Testis (tissue), 3 donors: ENCODE results near the gene ZAR1. TPM values are rescaled to one million over a fixed set of nuclear protein-coding genes. Genes with fewer than 3 reads are reported as not detected.

Experiments
- DNase-seq: peaks from one replicate; pipeline ENCODE4 v3.0.0-alpha.2; 2019
- H3K27ac ChIP-seq, 2 donors: fragments of 200-600 bp; sonication (generic); one replicate each; pipeline ENCODE4 v1.5.1; 2019
- H3K27me3 ChIP-seq: fragments of 200-600 bp; sonication (generic); one replicate; pipeline ENCODE4 v1.5.1; 2019
- H3K36me3 ChIP-seq: fragments of 200-600 bp; sonication (generic); one replicate; pipeline ENCODE4 v1.5.1; 2017; ENCODE audit warnings: low read depth; ENCODE audit errors: missing control alignments
- H3K4me1 ChIP-seq: fragments of 200-600 bp; sonication (generic); one replicate; pipeline ENCODE4 v1.5.1; 2019
- H3K4me3 ChIP-seq, 2 donors: fragments of 200-600 bp; sonication (generic); one replicate each; pipeline ENCODE4 v1.5.1; 2017 to 2019
- H3K9me3 ChIP-seq: fragments of 200-600 bp; sonication (generic); one replicate; pipeline ENCODE4 v1.5.1; 2017
- POLR2A ChIP-seq: fragments of 450-650 bp; IDR thresholded peaks from one replicate; pipeline ENCODE4 v1.6.1; 2017; ENCODE audit warnings: antibody characterized with exemption, mild to moderate bottlenecking, moderate library complexity
- whole genome bisulfite sequencing, 2 donors: methylation state at CpG; one replicate each; pipeline ENCODE4 v1.1.5; 2018; 5-methylcytosine and 5-hydroxymethylcytosine counted together
- intact Hi-C: fragments of 100-400 bp; cut with DNase I; formaldehyde crosslinking; loops from one replicate; pipeline ENCODE4 v1.15.1; 2023; ENCODE audit warnings: low total_unique reads
- polyA plus RNA-seq: library from polyadenylated mRNA; stranded (reverse); fragments of 350-450 nt; fragmentation: Illumina TruSeq; extraction: RNeasy Lipid Tissue Mini Kit (QIAGEN cat#74804); gene quantifications from one replicate; pipeline ENCODE4 v1.2.3, GENCODE V29; 2014; ENCODE audit warnings: low read depth, low replicate concordance; ENCODE audit not compliant: insufficient read depth
- total RNA-seq, 2 donors: library from RNA; depleted of rRNA; stranded (reverse); fragments of >200 nt; gene quantifications; one replicate each; pipeline ENCODE4 v1.2.3, GENCODE V29; 2016
- TF ChIP-seq, protein P1 (sequence below), 3 experiments: fragments of 450-650 bp in 2 of 3; fragments of 200-600 bp in 1 of 3; sonication (generic) in 1 of 3; IDR thresholded peaks; one replicate each; pipeline ENCODE4 v1.5.1; 2016 to 2019; ENCODE audit warnings: antibody characterized with exemption in 3 of 3, mild to moderate bottlenecking in 2 of 3, moderate library complexity in 1 of 3

Gene ZAR1
- total and polyA plus RNA-seq, 3 donors from 2014 or later: 1.5 to 2.8 (median 2.7) TPM

DNA sequence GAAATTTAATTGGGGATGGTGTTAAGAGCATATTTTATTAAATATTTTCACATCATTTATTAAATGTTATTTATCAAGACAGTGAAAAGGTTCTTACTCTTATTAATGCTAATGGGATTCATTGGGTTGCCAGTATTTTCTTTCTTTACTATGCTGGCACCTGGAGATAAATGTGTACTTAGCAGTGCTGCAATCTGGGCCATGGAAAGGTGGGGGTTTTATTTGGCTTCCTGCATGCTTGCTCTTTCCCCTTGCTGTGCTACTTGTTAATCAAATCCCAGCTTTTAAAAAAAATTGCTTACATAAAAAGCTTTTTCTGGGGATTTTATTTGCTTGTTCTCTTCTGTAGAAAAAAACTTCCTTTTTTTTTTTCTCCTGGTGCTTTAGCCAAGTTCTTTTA lies 48.3 kb downstream of the ZAR1 start:
- no peak for DNase-seq
- H3K4me3 ChIP-seq: no peak overlapping the region
- intact Hi-C loops: no loop called here
- no peaks in the 10 kb centered on the region for H3K27me3 ChIP-seq
- H3K27ac ChIP-seq: no peak overlapping the region
- TF ChIP-seq, protein P1, sequence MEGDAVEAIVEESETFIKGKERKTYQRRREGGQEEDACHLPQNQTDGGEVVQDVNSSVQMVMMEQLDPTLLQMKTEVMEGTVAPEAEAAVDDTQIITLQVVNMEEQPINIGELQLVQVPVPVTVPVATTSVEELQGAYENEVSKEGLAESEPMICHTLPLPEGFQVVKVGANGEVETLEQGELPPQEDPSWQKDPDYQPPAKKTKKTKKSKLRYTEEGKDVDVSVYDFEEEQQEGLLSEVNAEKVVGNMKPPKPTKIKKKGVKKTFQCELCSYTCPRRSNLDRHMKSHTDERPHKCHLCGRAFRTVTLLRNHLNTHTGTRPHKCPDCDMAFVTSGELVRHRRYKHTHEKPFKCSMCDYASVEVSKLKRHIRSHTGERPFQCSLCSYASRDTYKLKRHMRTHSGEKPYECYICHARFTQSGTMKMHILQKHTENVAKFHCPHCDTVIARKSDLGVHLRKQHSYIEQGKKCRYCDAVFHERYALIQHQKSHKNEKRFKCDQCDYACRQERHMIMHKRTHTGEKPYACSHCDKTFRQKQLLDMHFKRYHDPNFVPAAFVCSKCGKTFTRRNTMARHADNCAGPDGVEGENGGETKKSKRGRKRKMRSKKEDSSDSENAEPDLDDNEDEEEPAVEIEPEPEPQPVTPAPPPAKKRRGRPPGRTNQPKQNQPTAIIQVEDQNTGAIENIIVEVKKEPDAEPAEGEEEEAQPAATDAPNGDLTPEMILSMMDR (IDR thresholded peaks at IDR 0.05): no peak
- no peak for TF ChIP-seq POLR2A
- H3K36me3 ChIP-seq: no peaks in the 10 kb centered on the region
- no peaks in the 10 kb centered on the region for H3K4me1 ChIP-seq
- no peaks in the 10 kb centered on the region for H3K9me3 ChIP-seq

- Histone ChIP-seq H3K27me3 (no peaks in the 10 kb centered on the region), H3K36me3 (no peaks in the 10 kb centered on the region), H3K9me3 (no peaks in the 10 kb centered on the region), H3K27ac (no peak overlapping the region), H3K4me1 (no peaks in the 10 kb centered on the region), H3K4me3 (no peak overlapping the region)
- intact Hi-C loops: no loop called here
- DNase-seq: no peak
- WGBS, 2 donors: 87 to 88% methylated on average over 3 of the region's 3 CpGs
- no peak for TF ChIP-seq POLR2A
- TF ChIP-seq, protein P1 (IDR thresholded peaks at IDR 0.05): no peak
Observed at GRCh38 chr4:48539597-48539996, 49.5 kb downstream of the ZAR1 start.

DNA sequence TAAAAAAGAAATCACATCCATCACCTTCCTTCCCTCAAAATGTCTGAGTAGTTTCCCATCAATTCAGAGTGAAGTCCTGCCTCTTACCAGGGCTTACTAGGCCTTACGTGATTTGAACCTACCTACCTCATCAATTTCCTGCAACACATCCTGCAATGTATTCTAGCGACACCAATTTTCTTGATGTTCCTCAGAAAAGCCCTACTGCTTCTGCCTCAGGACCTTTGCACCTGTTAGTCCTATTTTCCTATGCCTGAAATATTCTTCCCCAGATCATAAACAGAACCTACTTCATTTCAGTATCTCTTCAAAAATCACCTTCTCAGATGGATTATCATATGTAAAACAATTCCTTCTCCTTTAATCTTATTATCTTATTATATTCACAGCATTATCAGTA lies 52.8 kb downstream of the ZAR1 start:
- Histone ChIP-seq H3K4me3 (no peak overlapping the region), H3K27ac (no peak overlapping the region), H3K27me3 (no peaks in the 10 kb centered on the region), H3K36me3 (no peaks in the 10 kb centered on the region), H3K4me1 (no peaks in the 10 kb centered on the region), H3K9me3 (no peaks in the 10 kb centered on the region)
- DNase-seq: no peak
- 96 to 98% methylated on average over 2 of the region's 2 CpGs for WGBS, 2 donors
- TF ChIP-seq, protein P1 (IDR thresholded peaks at IDR 0.05): no peak
- TF ChIP-seq POLR2A: no peak
- intact Hi-C loops: no loop called here

GRCh38 chr4:48543796-48544195 lies 53.7 kb downstream of the ZAR1 start:
- intact Hi-C loops: no loop called here
- Histone ChIP-seq H3K27ac (no peak overlapping the region), H3K36me3 (no peaks in the 10 kb centered on the region), H3K9me3 (no peaks in the 10 kb centered on the region), H3K4me1 (no peaks in the 10 kb centered on the region), H3K4me3 (no peak overlapping the region), H3K27me3 (no peaks in the 10 kb centered on the region)
- no peak for DNase-seq
- no peak for TF ChIP-seq POLR2A
- WGBS, 2 donors: 86% methylated on average over 3 of the region's 3 CpGs

Other genes starting within 250 kb of the ZAR1 start
- gene TEC, start 220.4 kb upstream of the ZAR1 start, total RNA-seq: 10 to 100 TPM in 1 of 2 donors, 1 to 10 TPM in 1; 9.2 to 10.8 TPM
- 3.5 TPM for gene TEC, start 220.4 kb upstream of the ZAR1 start, polyA plus RNA-seq
- gene SLAIN2, start 148.7 kb upstream of the ZAR1 start, total RNA-seq: 10 to 100 TPM; 57.3 to 75.8 TPM
- gene SLAIN2, start 148.7 kb upstream of the ZAR1 start, polyA plus RNA-seq: 255 TPM
- 1 to 10 TPM; 1.1 to 2.0 TPM for gene SLC10A4, start 6.9 kb upstream of the ZAR1 start, total RNA-seq
- 0.69 TPM for gene SLC10A4, start 6.9 kb upstream of the ZAR1 start, polyA plus RNA-seq